K562 (cell line): ENCODE data around the gene PPP2R3B. TPM values are rescaled to one million over a fixed set of nuclear protein-coding genes. Genes with fewer than 3 reads are reported as not detected.
A peak's percentile ranks its signal among the peaks of the same experiment; 100 is the strongest.

Experiments
- ATAC-seq: fragments of 200-7000 bp; cut with Tn5 transposase; 3 replicates; pipeline ENCODE4 v1.9.1; 2020; ENCODE audit warnings: moderate library complexity
- BruUV-seq: library from RNA; stranded (reverse); fragments of 400-500 nt; replicated peaks from 2 replicates; lab custom pipeline; 2021; lab: Mats Ljungman, UMichigan
- CTCF ChIA-PET: fragments of 300-600 bp; formaldehyde crosslinking; extraction: SDS; loops from one replicate; lab custom pipeline; 2021; ENCODE audit warnings: low intra/inter-chr PET ratio; lab: Yijun Ruan, JAX
- POLR2A ChIA-PET: fragments of 300-600, 350-650 bp; sonication (Branson Sonifier 250); formaldehyde crosslinking; extraction: SDS; loops from one replicate; lab custom pipeline; 2021; ENCODE audit warnings: antibody characterized with exemption, inconsistent platforms; lab: Yijun Ruan, JAX
- DNase-seq, 4 experiments: peaks; one replicate each; pipeline versions ENCODE4 v3.0.0 to v3.0.0-alpha.2; 2011 to 2018; ENCODE audit warnings: low spot score in 3 of 4, mixed read lengths in 3 of 4; ENCODE audit errors: extremely low read depth in 1 of 4
- FAIRE-seq: peaks from 2 replicates; lab custom pipeline; 2011; peaks lifted over from hg19 to GRCh38; lab: Jason Lieb, UNC
- H2AFZ ChIP-seq: 2 replicates; pipeline ENCODE4 v1.6.0; 2011; ENCODE audit warnings: low read depth, low read length, control low read depth, inconsistent platforms
- H3K27ac ChIP-seq: fragments of 200-600 bp; 3 replicates; pipeline ENCODE4 v1.8.0; 2011; ENCODE audit warnings: low read depth, mild to moderate bottlenecking, control low read depth, inconsistent platforms, low read length, moderate library complexity, mixed read lengths; ENCODE audit errors: extremely low read depth
- H3K27me3 ChIP-seq, 2 experiments: fragments of 300-600 bp in 1 of 2; 2 replicates in 1 of 2; 3 replicates in 1 of 2; pipeline versions ENCODE4 v1.6.0 to v1.8.0; 2011; ENCODE audit warnings: inconsistent platforms in 2 of 2, low read length in 2 of 2, mild to moderate bottlenecking in 1 of 2, mixed read lengths in 1 of 2, moderate library complexity in 1 of 2; ENCODE audit not compliant: control insufficient read depth in 2 of 2, insufficient read depth in 2 of 2
- H3K36me3 ChIP-seq: fragments of 300-600 bp; 3 replicates; pipeline ENCODE4 v1.8.0; 2011; ENCODE audit warnings: mild to moderate bottlenecking, low read length, inconsistent platforms; ENCODE audit not compliant: control insufficient read depth, insufficient read depth
- H3K4me1 ChIP-seq, 2 experiments: fragments of 200-600 bp in 1 of 2; replicated peaks in 1 of 2; 2 replicates in 1 of 2; 3 replicates in 1 of 2; pipeline versions ENCODE4 v1.5.1 to v1.8.0; 2011; ENCODE audit warnings: inconsistent platforms in 2 of 2, low read length in 2 of 2, mild to moderate bottlenecking in 1 of 2, mixed read lengths in 1 of 2, moderate library complexity in 1 of 2; ENCODE audit not compliant: control insufficient read depth in 2 of 2, insufficient read depth in 2 of 2
- H3K4me2 ChIP-seq: 2 replicates; pipeline ENCODE4 v1.6.1; 2011; ENCODE audit warnings: low read length, control low read depth, inconsistent platforms, mixed read lengths; ENCODE audit not compliant: insufficient read depth
- H3K4me3 ChIP-seq: fragments of 200-600 bp; sonication (generic), shearing (Covaris generic); 2 replicates; pipeline ENCODE4 v1.5.1; 2016; ENCODE audit warnings: control low read depth, inconsistent platforms
- H3K79me2 ChIP-seq: fragments of 200-600 bp; 3 replicates; pipeline ENCODE4 v1.8.0; 2011; ENCODE audit warnings: low read length, inconsistent platforms; ENCODE audit not compliant: control insufficient read depth, insufficient read depth
- H3K9ac ChIP-seq, 2 experiments: 2 replicates each; pipeline versions ENCODE4 v1.6.0 to v1.6.1; 2011; ENCODE audit warnings: low read depth in 2 of 2, low read length in 2 of 2, control low read depth in 1 of 2, inconsistent platforms in 1 of 2, mild to moderate bottlenecking in 1 of 2, mixed read lengths in 1 of 2; ENCODE audit not compliant: insufficient read depth in 1 of 2
- H3K9me1 ChIP-seq: one replicate; pipeline ENCODE4 v1.6.0; 2011; ENCODE audit warnings: inconsistent platforms, mild to moderate bottlenecking, low read length, moderate library complexity; ENCODE audit not compliant: control insufficient read depth, insufficient read depth
- H3K9me3 ChIP-seq: replicated peaks from 2 replicates; pipeline ENCODE4 v1.5.1; 2011; ENCODE audit warnings: low read depth, low read length, inconsistent platforms; ENCODE audit not compliant: control insufficient read depth, insufficient read depth
- H4K20me1 ChIP-seq: replicated peaks from 2 replicates; pipeline ENCODE4 v1.6.1; 2011; ENCODE audit warnings: low read length, inconsistent platforms, mixed read lengths; ENCODE audit not compliant: control insufficient read depth, insufficient read depth
- MBD1 ChIP-seq: fragments of 250-450 bp; sonication (Bioruptor Pico); IDR thresholded peaks from 2 replicates; pipeline ENCODE4 v1.8.0; 2022; ENCODE audit warnings: inconsistent platforms
- ZBTB33 ChIP-seq: sonication (generic); formaldehyde crosslinking; IDR thresholded peaks from 2 replicates; pipeline ENCODE4 v1.8.1; 2023; ENCODE audit warnings: mild to moderate bottlenecking, missing genetic modification reagents
- ZNF408 ChIP-seq: fragments of 250-450 bp; sonication (Bioruptor Pico); IDR thresholded peaks from 2 replicates; pipeline ENCODE4 v1.4.0; 2020; ENCODE audit warnings: low read depth, mild to moderate bottlenecking, moderate library complexity
- WGBS: fragments of 100-300 bp; shearing (Covaris generic); methylation state at CpG from one replicate; pipeline ENCODE4 v1.1.6; 2016; ENCODE audit warnings: low coverage, mixed read lengths; ENCODE audit not compliant: insufficient coverage; ENCODE audit errors: missing lambda C conversion rate; 5-methylcytosine and 5-hydroxymethylcytosine counted together
- in situ Hi-C: fragments of 300-500 bp; cut with MboI; formaldehyde crosslinking; loops from 4 replicates; pipeline ENCODE4 v1.15.0; 2018; ENCODE audit warnings: inconsistent platforms, mixed read lengths
- intact Hi-C: fragments of 100-400 bp; cut with micrococcal nuclease; formaldehyde crosslinking; loops from 2 replicates; pipeline ENCODE4 v1.14.2; 2022
- polyA plus RNA-seq, 8 experiments: library from polyadenylated mRNA; depleted of rRNA in 4 of 8; stranded (reverse) in 5 of 8; unstranded in 3 of 8; fragments of >200 nt; fragmentation: Nextera tagmentation in 2 of 8; fragmentation: Illumina TruSeq in 1 of 8; extraction: Ambion mirVana in 2 of 8; extraction: Trizol in 1 of 8; gene quantifications; 2 replicates each; pipeline versions ENCODE4 v1.2.1 to v1.2.3, GENCODE V29; 2011 to 2014; ENCODE audit warnings: inconsistent platforms in 1 of 8, missing spikeins in 1 of 8
- total RNA-seq, 7 experiments: library from RNA; depleted of rRNA in 6 of 7; stranded (reverse); fragments of >200 nt in 6 of 7; fragmentation: Illumina TruSeq in 2 of 7; extraction: Trizol in 2 of 7; gene quantifications; 2 replicates each; pipeline versions ENCODE4 v1.2.1 to v1.2.3, GENCODE V29; 2011 to 2021; ENCODE audit warnings: low replicate concordance in 1 of 7

The PPP2R3B gene
- total and polyA plus RNA-seq, 9 of the 15 experiments (the other 6 are each of a cell fraction or from before 2014, with no cell fraction given) = 0.04 to 18.2 (median 8.2) TPM; not detected in 1

- Histone ChIP-seq H3K4me2 (peak overlapping the region; percentile 25; the same call in 1 of the 2 replicates), H3K79me2 (no peaks in the 10 kb centered on the region; the same call in 2 of the 3 replicates), H4K20me1 (no peaks in the 10 kb centered on the region), H3K9me3 (no peaks in the 10 kb centered on the region), H3K4me1 (peaks cover 3 to 36% of the 10 kb centered on the region in 2 experiments; a peak in 4 of 5 replicates), H3K4me3 (no peak overlapping the region), H3K36me3 (no peaks in the 10 kb centered on the region; the same call in 2 of the 3 replicates), H3K27me3 (no peaks in the 10 kb centered on the region), H2AFZ (peak overlapping the region; percentile 15; the same call in 1 of the 2 replicates), H3K9me1 (no peaks in the 10 kb centered on the region), H3K27ac (peak overlapping the region; percentile 49; the same call in 2 of the 3 replicates), H3K9ac (no peak overlapping the region)
- POLR2A ChIA-PET = no interaction called here
- no TSS peak for BruUV-seq
- peak; percentile 23 for ATAC-seq
- CTCF ChIA-PET = no interaction called here
- intact Hi-C loops (no loop called here), in situ Hi-C loops (no loop called here)
- no peak for FAIRE-seq
- 75% methylated on average over 18 of the region's 34 CpGs for WGBS
- DNase-seq = peak in 2 of 4 experiments; percentile 20 to 25
- TF ChIP-seq ZBTB33 = peak; percentile 82
- TF ChIP-seq MBD1 (CRISPR knock-in tag) = peak; percentile 54; the same call in 1 of the 2 replicates
- TF ChIP-seq ZNF408 (CRISPR knock-in tag) = no peak
Measured at GRCh38 chrX:369563-370101, 17.1 kb downstream of the PPP2R3B start.
